Sigmoid colon (tissue), 7 donors: Measurements from ENCODE around the gene IPO13. TPM values are rescaled to one million over a fixed set of nuclear protein-coding genes. Genes with fewer than 3 reads are reported as not detected.

Experiments used
- DNase-seq: peaks from one replicate; pipeline ENCODE4 v3.0.0-alpha.2; 2019
- H3K27ac ChIP-seq, 4 donors: fragments of 200-600 bp; sonication (generic); one replicate each; pipeline ENCODE4 v1.5.1; 2016 to 2019; ENCODE audit warnings: mild to moderate bottlenecking in 1 of 4
- H3K27me3 ChIP-seq, 3 donors: fragments of 200-600 bp; sonication (generic); one replicate each; pipeline ENCODE4 v1.5.1; 2019; ENCODE audit warnings: mild to moderate bottlenecking in 1 of 3
- H3K36me3 ChIP-seq, 4 donors: fragments of 200-600 bp; sonication (generic); one replicate each; pipeline ENCODE4 v1.5.1; 2016 to 2019
- H3K4me1 ChIP-seq, 4 donors: fragments of 200-600 bp; sonication (generic); one replicate each; pipeline ENCODE4 v1.5.1; 2017 to 2019
- H3K4me3 ChIP-seq, 4 donors: fragments of 200-600 bp; sonication (generic); one replicate each; pipeline ENCODE4 v1.5.1; 2017 to 2019; ENCODE audit warnings: mild to moderate bottlenecking in 2 of 4, moderate library complexity in 1 of 4
- H3K9me3 ChIP-seq, 4 donors: fragments of 200-600 bp in 3 of 4; sonication (generic) in 3 of 4; one replicate each; pipeline versions ENCODE4 v1.5.1 to v1.6.1; 2013 to 2019
- EP300 ChIP-seq, 4 donors: sonication (generic); formaldehyde crosslinking; IDR thresholded peaks; one replicate each; pipeline ENCODE4 v1.6.1; 2017; ENCODE audit warnings: antibody characterized with exemption in 4 of 4
- POLR2A ChIP-seq, 2 donors: fragments of 450-650 bp; IDR thresholded peaks; one replicate each; pipeline ENCODE4 v1.6.1; 2016; ENCODE audit warnings: antibody characterized with exemption in 2 of 2, mild to moderate bottlenecking in 2 of 2, moderate library complexity in 2 of 2
- POLR2AphosphoS5 ChIP-seq, 4 donors: sonication (generic); formaldehyde crosslinking; IDR thresholded peaks; one replicate each; pipeline ENCODE4 v1.6.1; 2017; ENCODE audit warnings: antibody characterized with exemption in 4 of 4
- WGBS, 2 donors: extraction: QIAGEN DNeasy Blood & Tissue Kit; methylation state at CpG; one replicate each; pipeline ENCODE4 v1.1.7; 2013; 5-methylcytosine and 5-hydroxymethylcytosine counted together
- intact Hi-C: fragments of 100-400 bp; cut with DNase I; formaldehyde crosslinking; loops from one replicate; pipeline ENCODE4 v1.15.1; 2023
- polyA plus RNA-seq, 3 donors: library from polyadenylated mRNA; stranded (reverse); fragments of 200-250 nt; gene quantifications; one replicate each; pipeline ENCODE4 v1.2.3, GENCODE V29; 2013
- total RNA-seq, 4 donors: library from RNA; depleted of rRNA; stranded (reverse); fragments of >200 nt; gene quantifications; one replicate each; pipeline ENCODE4 v1.1.0, GENCODE V29; 2016
- TF ChIP-seq, protein P1 (sequence below), 4 experiments: fragments of 450-650 bp in 3 of 4; fragments of 200-600 bp in 1 of 4; IDR thresholded peaks; one replicate each; pipeline ENCODE4 v1.5.1; 2016 to 2019; ENCODE audit warnings: antibody characterized with exemption in 4 of 4, mild to moderate bottlenecking in 3 of 4, moderate library complexity in 2 of 4
- donor health status: healthy with polysubstance abuse.
- donor health status: Bipolar disorder and iron deficiency.
- donor health status: healthy.

The IPO13 gene
- total and polyA plus RNA-seq, 7 donors = 9.6 to 27.1 (median 16.1) TPM

DNA sequence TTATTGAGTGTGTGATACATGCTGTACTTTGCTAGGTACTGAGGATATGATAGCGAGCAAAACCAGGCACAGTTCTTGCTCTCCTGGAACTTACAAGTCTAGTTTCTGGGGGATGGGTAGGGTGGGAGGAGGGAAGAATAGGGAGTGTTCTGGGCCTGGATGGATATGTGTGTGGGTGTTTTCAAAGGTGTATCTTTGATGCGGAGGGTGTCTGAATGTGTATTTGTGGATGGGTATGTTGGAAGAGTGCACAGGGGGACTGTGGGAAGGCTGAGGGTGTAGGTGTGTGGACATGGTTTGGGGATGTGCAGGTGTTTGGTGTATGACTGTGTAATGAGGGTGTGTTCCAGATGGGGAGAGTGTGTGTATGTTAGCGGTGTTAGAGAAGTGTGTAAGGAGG lies 18.6 kb downstream of the IPO13 start:
- intact Hi-C loops = no loop called here
- TF ChIP-seq EP300 (IDR thresholded peaks at IDR 0.05) (no peak), POLR2AphosphoS5 (IDR thresholded peaks at IDR 0.05) (no peak), POLR2A (IDR thresholded peaks at IDR 0.05) (no peak)
- TF ChIP-seq, protein P1, sequence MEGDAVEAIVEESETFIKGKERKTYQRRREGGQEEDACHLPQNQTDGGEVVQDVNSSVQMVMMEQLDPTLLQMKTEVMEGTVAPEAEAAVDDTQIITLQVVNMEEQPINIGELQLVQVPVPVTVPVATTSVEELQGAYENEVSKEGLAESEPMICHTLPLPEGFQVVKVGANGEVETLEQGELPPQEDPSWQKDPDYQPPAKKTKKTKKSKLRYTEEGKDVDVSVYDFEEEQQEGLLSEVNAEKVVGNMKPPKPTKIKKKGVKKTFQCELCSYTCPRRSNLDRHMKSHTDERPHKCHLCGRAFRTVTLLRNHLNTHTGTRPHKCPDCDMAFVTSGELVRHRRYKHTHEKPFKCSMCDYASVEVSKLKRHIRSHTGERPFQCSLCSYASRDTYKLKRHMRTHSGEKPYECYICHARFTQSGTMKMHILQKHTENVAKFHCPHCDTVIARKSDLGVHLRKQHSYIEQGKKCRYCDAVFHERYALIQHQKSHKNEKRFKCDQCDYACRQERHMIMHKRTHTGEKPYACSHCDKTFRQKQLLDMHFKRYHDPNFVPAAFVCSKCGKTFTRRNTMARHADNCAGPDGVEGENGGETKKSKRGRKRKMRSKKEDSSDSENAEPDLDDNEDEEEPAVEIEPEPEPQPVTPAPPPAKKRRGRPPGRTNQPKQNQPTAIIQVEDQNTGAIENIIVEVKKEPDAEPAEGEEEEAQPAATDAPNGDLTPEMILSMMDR (IDR thresholded peaks at IDR 0.05) = no peak
- peaks cover 0 to 6% (median 2%) of the 10 kb centered on the region in 4 donors for H3K4me1 ChIP-seq

DNA sequence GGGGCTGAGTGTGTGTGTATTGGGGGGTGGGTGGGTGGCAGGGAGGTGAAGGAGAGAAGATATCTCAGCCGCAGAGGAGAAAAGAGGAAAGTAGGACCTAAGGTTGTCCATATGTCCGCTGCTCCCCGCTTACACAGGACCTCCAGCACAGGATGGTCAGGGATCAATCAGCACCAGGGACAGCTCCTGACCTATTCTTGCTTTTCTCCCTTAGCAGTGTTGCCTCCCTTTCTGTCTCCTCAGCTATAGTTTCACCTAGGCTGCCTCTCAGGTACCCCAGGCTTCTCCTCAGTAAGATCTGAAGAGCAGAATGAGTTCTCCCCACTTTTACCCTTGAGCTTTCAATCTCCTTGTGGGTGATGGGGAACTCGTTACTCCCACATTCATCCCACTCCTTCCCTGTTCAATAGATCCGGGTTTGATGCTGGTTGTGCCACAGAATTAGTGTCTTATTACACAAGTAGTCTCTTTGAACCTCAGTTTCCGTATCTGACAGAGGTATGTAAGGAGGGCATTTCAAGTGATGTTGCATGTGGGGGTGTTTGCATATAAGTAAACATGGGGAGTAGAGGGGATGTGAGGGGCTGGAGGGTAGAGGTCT lies 21.7 kb downstream of the IPO13 start:
- DNase-seq = no peak
- WGBS, 2 donors = 91 to 95% methylated on average over 6 of the region's 6 CpGs
- Histone ChIP-seq H3K36me3 (peaks cover 0 to 42% (median 13%) of the 10 kb centered on the region in 4 donors), H3K9me3 (no peaks in the 10 kb centered on the region), H3K4me1 (peaks cover 0 to 18% (median 11%) of the 10 kb centered on the region in 4 donors), H3K27me3 (no peaks in the 10 kb centered on the region), H3K4me3 (no peak overlapping the region), H3K27ac (no peak overlapping the region)
- intact Hi-C loops = no loop called here
- no peak for TF ChIP-seq EP300 (IDR thresholded peaks at IDR 0.05)
- TF ChIP-seq POLR2A (IDR thresholded peaks at IDR 0.05) = no peak
- TF ChIP-seq, protein P1 (IDR thresholded peaks at IDR 0.05) = no peak
- no peak for TF ChIP-seq POLR2AphosphoS5 (IDR thresholded peaks at IDR 0.05)

More for the DNA sequence above, 18.6 kb downstream of the IPO13 start:
- no peaks in the 10 kb centered on the region for H3K27me3 ChIP-seq
- peaks cover 0 to 65% (median 19%) of the 10 kb centered on the region in 4 donors for H3K36me3 ChIP-seq
- H3K4me3 ChIP-seq = no peak overlapping the region
- no peak for DNase-seq
- 91% methylated on average over 3 of the region's 3 CpGs for WGBS, 2 donors
- H3K27ac ChIP-seq = no peak overlapping the region
- H3K9me3 ChIP-seq = no peaks in the 10 kb centered on the region

DNA sequence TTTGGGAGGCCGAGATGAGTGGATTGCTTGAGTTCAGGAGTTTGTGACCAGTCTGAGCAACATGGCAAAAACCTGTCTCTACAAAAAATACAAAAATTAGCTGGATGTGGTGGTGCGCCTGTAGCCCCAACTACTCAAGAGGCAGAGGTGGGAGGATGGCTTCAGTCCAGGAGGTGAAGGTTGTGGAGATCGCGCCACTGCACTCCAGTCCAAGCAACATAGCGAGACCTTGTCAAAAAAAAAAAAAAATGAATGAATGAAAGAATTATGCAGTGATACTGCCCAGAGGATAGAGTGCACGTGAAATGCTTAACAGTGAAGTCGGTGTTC lies 22.6 kb downstream of the IPO13 start:
- no peak overlapping the region for H3K27ac ChIP-seq
- WGBS, 2 donors = 64 to 65% methylated on average over 7 of the region's 7 CpGs

DNA sequence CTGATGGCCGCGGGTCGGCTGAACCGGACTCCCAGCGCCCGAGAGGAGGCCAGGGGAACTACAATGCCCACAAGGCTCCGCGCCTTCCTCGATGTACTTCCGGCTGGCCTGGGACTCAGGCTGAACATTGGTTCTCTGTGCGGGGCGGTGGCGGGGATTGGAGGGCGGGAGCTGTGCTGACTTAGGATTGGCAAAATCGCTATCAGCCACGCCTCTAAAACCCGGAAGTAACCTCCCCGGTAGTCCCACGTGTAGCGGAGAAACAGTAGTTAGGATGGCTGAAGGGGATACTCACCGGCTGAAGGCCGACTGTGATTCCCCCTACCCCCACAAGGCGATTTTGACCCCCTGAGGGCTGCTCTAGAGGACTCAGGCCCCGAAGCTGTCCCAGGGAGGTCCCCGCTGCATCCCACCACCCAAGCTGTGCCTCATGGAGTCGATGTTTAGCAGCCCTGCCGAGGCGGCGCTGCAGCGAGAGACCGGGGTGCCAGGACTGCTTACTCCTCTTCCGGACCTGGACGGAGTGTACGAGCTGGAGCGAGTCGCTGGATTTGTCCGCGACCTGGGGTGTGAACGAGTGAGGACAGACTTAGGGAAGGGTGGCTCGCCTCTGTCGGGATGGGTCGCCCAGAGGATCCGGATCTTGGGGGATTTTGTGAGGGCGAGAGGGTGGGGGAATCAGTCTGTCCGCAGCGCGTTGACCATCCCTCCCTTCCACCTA lies 23.2 kb downstream of the IPO13 start, which contains the start of gene DPH2:
Gene DPH2, plus strand, starts transcription at position 265 of the 721 bp plus-strand sequence. Its CDS starts 166 bp downstream, at position 431.
- Histone ChIP-seq H3K36me3 (peaks cover 0 to 28% (median 10%) of the 10 kb centered on the region in 4 donors), H3K4me1 (peaks cover 0 to 27% (median 14%) of the 10 kb centered on the region in 4 donors), H3K27ac (peak within 1 kb of the TSS; percentile 17 to 60 (median 37)), H3K4me3 (peak within 1 kb of the TSS; percentile 63 to 90 (median 66)), H3K9me3 (no peaks in the 10 kb centered on the region), H3K27me3 (no peaks in the 10 kb centered on the region)
- intact Hi-C loops = loop anchor here (1.0 kb wide), 1 partner anchor 24 kb away; the partner anchor contains the start of gene IPO13
- 0 to 1% methylated on average over 47 of the region's 47 CpGs for WGBS, 2 donors
- DNase-seq = peak; percentile 99
- TF ChIP-seq POLR2A (IDR thresholded peaks at IDR 0.05) (no peak), POLR2AphosphoS5 (IDR thresholded peaks at IDR 0.05) (peak in 1 of 4 donors; percentile 25)
- TF ChIP-seq, protein P1 (IDR thresholded peaks at IDR 0.05) = peak in 1 of 4 experiments; percentile 23

More for the DNA sequence above, 22.6 kb downstream of the IPO13 start:
- Histone ChIP-seq H3K4me1 (peaks cover 0 to 26% (median 14%) of the 10 kb centered on the region in 4 donors), H3K27me3 (no peaks in the 10 kb centered on the region), H3K4me3 (peak overlapping the region in 3 of 4 donors; percentile 63 to 90 (median 69)), H3K9me3 (no peaks in the 10 kb centered on the region), H3K36me3 (peaks cover 0 to 33% (median 11%) of the 10 kb centered on the region in 4 donors)
- DNase-seq = no peak
- TF ChIP-seq POLR2AphosphoS5 (IDR thresholded peaks at IDR 0.05) (no peak), EP300 (IDR thresholded peaks at IDR 0.05) (no peak), POLR2A (IDR thresholded peaks at IDR 0.05) (no peak)
- TF ChIP-seq, protein P1 (IDR thresholded peaks at IDR 0.05) = no peak
- intact Hi-C loops = no loop called here
